H1 (cell line): ENCODE results near the gene ERI3. TPM values are rescaled to one million over a fixed set of nuclear protein-coding genes. Genes with fewer than 3 reads are reported as not detected.

Source experiments
- CTCF ChIA-PET: fragments of 300-600 bp; sonication (Branson Sonifier 250); formaldehyde crosslinking; loops from one replicate; lab custom pipeline; 2021; ENCODE audit not compliant: partially characterized antibody; lab: Charles Lee
- POLR2A ChIA-PET: fragments of 300-600 bp; sonication (Branson Sonifier 250); formaldehyde crosslinking; loops from one replicate; lab custom pipeline; 2021; ENCODE audit warnings: inconsistent platforms; ENCODE audit not compliant: partially characterized antibody; lab: Charles Lee
- DNase-seq, 2 experiments: peaks; one replicate each; pipeline versions ENCODE4 v3.0.0 to v3.0.0-alpha.2; 2010 to 2022; ENCODE audit warnings: low spot score in 2 of 2, low read depth in 1 of 2, mixed read lengths in 1 of 2
- FAIRE-seq: peaks from 2 replicates; lab custom pipeline; 2011; peaks lifted over from hg19 to GRCh38; lab: Jason Lieb, UNC
- H2AFZ ChIP-seq: 2 replicates; pipeline ENCODE4 v1.8.1; 2012; ENCODE audit warnings: low read length, inconsistent platforms
- H2AK5ac ChIP-seq: 2 replicates; pipeline ENCODE4 v1.6.1; 2013; ENCODE audit warnings: low read depth, low read length
- H2BK120ac ChIP-seq: replicated peaks from 2 replicates; pipeline ENCODE3; 2013; ENCODE audit warnings: low read depth, low read length, inconsistent platforms
- H2BK12ac ChIP-seq: 2 replicates; pipeline ENCODE4 v1.6.1; 2013; ENCODE audit warnings: low read depth, low read length
- H2BK15ac ChIP-seq: 2 replicates; pipeline ENCODE4 v1.6.1; 2013; ENCODE audit warnings: low read length
- H2BK20ac ChIP-seq: 2 replicates; pipeline ENCODE4 v1.6.1; 2013; ENCODE audit warnings: low read length
- H2BK5ac ChIP-seq: 2 replicates; pipeline ENCODE4 v1.6.1; 2013; ENCODE audit warnings: low read depth, low read length
- H3K14ac ChIP-seq: 2 replicates; pipeline ENCODE4 v1.6.1; 2013; ENCODE audit warnings: inconsistent platforms; ENCODE audit not compliant: insufficient read length
- H3K18ac ChIP-seq: 2 replicates; pipeline ENCODE4 v1.6.1; 2013; ENCODE audit warnings: low read length; ENCODE audit errors: extremely low read depth
- H3K23ac ChIP-seq: 2 replicates; pipeline ENCODE4 v1.6.1; 2013; ENCODE audit warnings: inconsistent platforms; ENCODE audit not compliant: insufficient read length
- H3K23me2 ChIP-seq: 2 replicates; pipeline ENCODE4 v1.6.1; 2013; ENCODE audit warnings: low read depth, low read length
- H3K27ac ChIP-seq: 2 replicates; pipeline ENCODE4 v1.6.1; 2011; ENCODE audit warnings: low read depth, low read length, inconsistent platforms
- H3K27me3 ChIP-seq, 4 experiments: replicated peaks in 1 of 4; 1 replicate in 1 of 4; 2 replicates in 3 of 4; pipeline versions ENCODE4 v1.6.1 to v1.8.1; 2011 to 2013; ENCODE audit warnings: low read length in 3 of 4, mild to moderate bottlenecking in 3 of 4, inconsistent platforms in 2 of 4, mixed read lengths in 2 of 4, moderate library complexity in 1 of 4; ENCODE audit not compliant: control insufficient read depth in 3 of 4, insufficient read depth in 3 of 4; ENCODE audit errors: extremely low read depth in 1 of 4
- H3K36me3 ChIP-seq, 4 experiments: 2 replicates each; pipeline versions ENCODE4 v1.6.1 to v1.8.1; 2011 to 2013; ENCODE audit warnings: mild to moderate bottlenecking in 4 of 4, low read length in 3 of 4, moderate library complexity in 2 of 4, control low read depth in 1 of 4, inconsistent platforms in 1 of 4; ENCODE audit not compliant: insufficient read depth in 4 of 4, control insufficient read depth in 2 of 4
- H3K4ac ChIP-seq: replicated peaks from 2 replicates; pipeline ENCODE3; 2013; ENCODE audit warnings: low read length, low read depth, mixed read lengths, inconsistent platforms; ENCODE audit not compliant: insufficient read length
- H3K4me1 ChIP-seq, 4 experiments: replicated peaks in 1 of 4; 1 replicate in 1 of 4; 2 replicates in 3 of 4; pipeline versions ENCODE4 v1.6.1 to v1.8.1; 2011 to 2013; ENCODE audit warnings: low read length in 3 of 4, inconsistent platforms in 2 of 4, mixed read lengths in 1 of 4; ENCODE audit not compliant: insufficient read depth in 4 of 4, control insufficient read depth in 3 of 4
- H3K4me2 ChIP-seq, 2 experiments: 2 replicates each; pipeline versions ENCODE4 v1.6.1 to v1.8.1; 2011 to 2013; ENCODE audit warnings: low read depth in 2 of 2, low read length in 2 of 2, control low read depth in 1 of 2, inconsistent platforms in 1 of 2, mild to moderate bottlenecking in 1 of 2; ENCODE audit not compliant: insufficient read depth in 1 of 2
- H3K4me3 ChIP-seq, 4 experiments: fragments of 200-600, 300-600 bp in 1 of 4; sonication (generic), shearing (Covaris generic), sonication (Bioruptor Twin) in 1 of 4; 2 replicates each; pipeline versions ENCODE4 v1.5.1 to v1.8.1; 2011 to 2016; ENCODE audit warnings: low read length in 4 of 4, low read depth in 3 of 4, control low read depth in 2 of 4, inconsistent platforms in 2 of 4, mild to moderate bottlenecking in 2 of 4, mixed read lengths in 1 of 4, moderate library complexity in 1 of 4; ENCODE audit not compliant: insufficient read depth in 2 of 4; ENCODE audit errors: extremely low read depth in 1 of 4
- H3K56ac ChIP-seq: replicated peaks from 2 replicates; pipeline ENCODE3; 2013; ENCODE audit warnings: low read depth, mild to moderate bottlenecking, mixed read lengths, low read length, inconsistent platforms; ENCODE audit not compliant: insufficient read length
- H3K79me1 ChIP-seq: 2 replicates; pipeline ENCODE4 v1.6.1; 2013; ENCODE audit warnings: low read depth, low read length, control low read depth
- H3K79me2 ChIP-seq, 2 experiments: 2 replicates each; pipeline versions ENCODE4 v1.6.1 to v1.8.1; 2012 to 2013; ENCODE audit warnings: low read length in 2 of 2, mild to moderate bottlenecking in 2 of 2, inconsistent platforms in 1 of 2; ENCODE audit not compliant: insufficient read depth in 2 of 2, control insufficient read depth in 1 of 2
- H3K9ac ChIP-seq, 4 experiments: replicated peaks in 1 of 4; 1 replicate in 1 of 4; 2 replicates in 3 of 4; pipeline versions ENCODE4 v1.6.1 to v1.8.1; 2011 to 2013; ENCODE audit warnings: low read depth in 3 of 4, low read length in 3 of 4, control low read depth in 2 of 4, mild to moderate bottlenecking in 2 of 4, moderate library complexity in 2 of 4, inconsistent platforms in 1 of 4; ENCODE audit errors: extremely low read depth in 1 of 4
- H3K9me3 ChIP-seq, 2 experiments: 2 replicates each; pipeline versions ENCODE4 v1.6.1 to v1.8.1; 2012 to 2013; ENCODE audit warnings: mild to moderate bottlenecking in 2 of 2, moderate library complexity in 2 of 2, control low read depth in 1 of 2, inconsistent platforms in 1 of 2, low read depth in 1 of 2, low read length in 1 of 2, mixed read lengths in 1 of 2; ENCODE audit not compliant: insufficient read depth in 2 of 2
- H4K20me1 ChIP-seq, 2 experiments: replicated peaks in 1 of 2; 2 replicates each; pipeline versions ENCODE3 to v1.8.1; 2011 to 2013; ENCODE audit warnings: inconsistent platforms in 2 of 2, low read length in 2 of 2, mild to moderate bottlenecking in 1 of 2; ENCODE audit not compliant: insufficient read depth in 2 of 2, control insufficient read depth in 1 of 2
- H4K5ac ChIP-seq: 2 replicates; pipeline ENCODE4 v1.6.1; 2013; ENCODE audit warnings: low read length, low read depth, mixed read lengths, inconsistent platforms; ENCODE audit not compliant: insufficient read length
- H4K8ac ChIP-seq: 2 replicates; pipeline ENCODE4 v1.8.0; 2013; ENCODE audit warnings: mild to moderate bottlenecking, moderate library complexity, low read length, inconsistent platforms; ENCODE audit not compliant: insufficient read depth; ENCODE audit errors: extremely low read depth
- H4K91ac ChIP-seq: replicated peaks from 2 replicates; pipeline ENCODE3; 2013; ENCODE audit warnings: low read length, mixed read lengths, inconsistent platforms; ENCODE audit not compliant: insufficient read length
- CHD2 ChIP-seq: IDR thresholded peaks from 2 replicates; pipeline ENCODE4 v1.6.1; 2012; ENCODE audit warnings: low read length, improper control_type of control experiment
- EP300 ChIP-seq, 2 experiments: IDR thresholded peaks; 1 replicate in 1 of 2; 2 replicates in 1 of 2; pipeline ENCODE4 v1.6.1; 2011 to 2012; ENCODE audit warnings: low read depth in 2 of 2, low read length in 2 of 2, mild to moderate bottlenecking in 2 of 2, borderline replicate concordance in 1 of 2, inconsistent platforms in 1 of 2, moderate library complexity in 1 of 2
- EZH2 ChIP-seq: fragments of 200-600 bp; sonication (generic); IDR thresholded peaks from 2 replicates; pipeline ENCODE4 v1.7.1; 2012; ENCODE audit warnings: low read depth, mild to moderate bottlenecking, moderate library complexity, low read length, inconsistent platforms; ENCODE audit not compliant: severe bottlenecking
- HDAC2 ChIP-seq, 2 experiments: fragments of 300-600 bp in 1 of 2; sonication (generic) in 1 of 2; IDR thresholded peaks; 2 replicates each; pipeline ENCODE4 v1.6.1; 2011 to 2012; ENCODE audit warnings: low read depth in 2 of 2, low read length in 2 of 2, mild to moderate bottlenecking in 2 of 2, moderate library complexity in 2 of 2, borderline replicate concordance in 1 of 2, inconsistent platforms in 1 of 2
- JUND ChIP-seq: IDR thresholded peaks from 2 replicates; pipeline ENCODE4 v1.6.1; 2011; ENCODE audit warnings: mild to moderate bottlenecking, improper control_type of control experiment, low read length
- KDM4A ChIP-seq: IDR thresholded peaks from one replicate; pipeline ENCODE4 v1.7.1; 2012; ENCODE audit warnings: low read depth, mild to moderate bottlenecking, moderate library complexity, low read length, inconsistent platforms; ENCODE audit not compliant: severe bottlenecking
- PHF8 ChIP-seq: fragments of 200-600 bp; sonication (generic); conservative IDR thresholded peaks from 2 replicates; pipeline ENCODE4 v1.7.1; 2012; ENCODE audit warnings: low read depth, mild to moderate bottlenecking, inconsistent platforms, low read length, moderate library complexity
- POU5F1 ChIP-seq: IDR thresholded peaks from 2 replicates; pipeline ENCODE4 v1.6.1; 2011; ENCODE audit warnings: low read depth, mild to moderate bottlenecking, low read length, moderate library complexity
- RFX5 ChIP-seq: IDR thresholded peaks from 2 replicates; pipeline ENCODE4 v1.6.1; 2011; ENCODE audit warnings: low read depth, low read length, improper control_type of control experiment, borderline replicate concordance
- SRF ChIP-seq: IDR thresholded peaks from 2 replicates; pipeline ENCODE4 v1.6.1; 2011; ENCODE audit warnings: mild to moderate bottlenecking, low read depth, low read length, moderate library complexity
- TAF1 ChIP-seq: IDR thresholded peaks from 2 replicates; pipeline ENCODE4 v1.6.1; 2011; ENCODE audit warnings: mild to moderate bottlenecking, low read depth, low read length
- WGBS, 2 experiments: shearing (Covaris generic) in 1 of 2; methylation state at CpG; one replicate each; pipeline versions ENCODE4 v1.1.6 to v1.1.7; 2013 to 2015; ENCODE audit warnings: low lambda C conversion rate in 2 of 2, mixed read lengths in 2 of 2, inconsistent platforms in 1 of 2, low coverage in 1 of 2, missing lambda C conversion rate in 1 of 2; ENCODE audit not compliant: insufficient replicate concordance in 2 of 2, insufficient coverage in 1 of 2, insufficient read length in 1 of 2; ENCODE audit errors: extremely low coverage in 1 of 2, missing lambda C conversion rate in 1 of 2; 5-methylcytosine and 5-hydroxymethylcytosine counted together
- polyA plus RNA-seq, 7 experiments: library from polyadenylated mRNA; depleted of rRNA in 3 of 7; stranded (reverse) in 5 of 7; unstranded in 2 of 7; fragments of >200 nt in 5 of 7; fragments of 200-250 nt in 2 of 7; gene quantifications; 1 replicate in 5 of 7; 2 replicates in 1 of 7; 4 replicates in 1 of 7; pipeline versions ENCODE4 v1.2.1 to v1.2.3, GENCODE V29; 2011 to 2013; ENCODE audit warnings: missing spikeins in 2 of 7, mixed read lengths in 2 of 7
- total RNA-seq: library from RNA; stranded (reverse); fragmentation: NEBNext Ultra II Directional; extraction: Animal tissue kit (Norgen Biotek cat#: 25700); gene quantifications from 2 replicates; pipeline ENCODE4 v1.2.1, GENCODE V29; 2021

Gene ERI3
- total and polyA plus RNA-seq, 2 of the 8 experiments (the other 6 are each of a cell fraction or from before 2014, with no cell fraction given), result 81.1 to 199 TPM

DNA sequence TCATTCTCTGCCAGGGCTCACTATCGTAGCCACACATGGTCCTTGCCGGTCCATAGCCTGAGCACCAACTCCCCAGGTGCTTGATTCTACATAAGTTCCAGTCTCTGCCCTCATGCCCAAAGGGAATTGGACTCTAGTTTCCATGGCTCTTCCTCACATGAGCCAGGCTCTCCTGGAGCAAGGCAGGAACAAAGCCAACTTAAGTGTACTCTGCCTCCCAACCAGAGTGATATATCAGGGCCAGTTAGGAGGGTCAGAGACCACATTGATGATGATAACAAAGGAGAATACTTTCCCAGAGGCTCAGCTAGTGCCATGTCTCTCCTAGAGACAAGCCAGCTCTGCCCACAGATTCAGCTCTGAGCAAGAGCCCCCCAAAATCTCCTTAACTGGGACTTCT, 70.9 kb downstream of the ERI3 start:
- Histone ChIP-seq H4K5ac (no peak overlapping the region), H3K56ac (no peak overlapping the region), H3K9me3 (no peaks in the 10 kb centered on the region), H3K4ac (no peak overlapping the region), H2BK15ac (no peak overlapping the region), H3K79me1 (peaks cover 3% of the 10 kb centered on the region), H3K27ac (0 out of 2 replicates have a peak overlapping the region, but pooled peaks have one; percentile 3), H2BK20ac (no peak overlapping the region), H2BK5ac (no peak overlapping the region), H3K9ac (no peak overlapping the region), H3K4me2 (no peak overlapping the region), H4K20me1 (peaks cover 3 to 9% of the 10 kb centered on the region in 2 experiments), H3K18ac (no peak overlapping the region), H2AK5ac (no peak overlapping the region), H2AFZ (no peak overlapping the region), H3K23me2 (no peaks in the 10 kb centered on the region), H3K36me3 (peaks cover 2 to 21% (median 10%) of the 10 kb centered on the region in 4 experiments; a peak in 5 of 8 replicates), H3K27me3 (no peaks in the 10 kb centered on the region), H3K4me1 (no peaks in the 10 kb centered on the region), H3K79me2 (no peaks in the 10 kb centered on the region), H2BK120ac (no peak overlapping the region), H3K14ac (no peak overlapping the region), H2BK12ac (no peak overlapping the region), H3K23ac (no peak overlapping the region), H4K8ac (no peak overlapping the region), H4K91ac (no peak overlapping the region), H3K4me3 (no peak overlapping the region)
- FAIRE-seq (no peak), DNase-seq (no peak)
- ChIA-PET CTCF (interaction anchor here (0.7 to 8.6 kb wide), 6 partner anchors 10 to 67 kb away, joined by 3 to 60 read pairs (median 4); no protein-coding TSS in a partner anchor), POLR2A (no interaction called here)
- WGBS, 2 experiments, result 88% methylated on average over 2 of the region's 2 CpGs; no CpG with 5 or more reads in 1 of the 2 experiments
- TF ChIP-seq POU5F1, result no peak
- TF ChIP-seq JUND, result no peak
- no peak for TF ChIP-seq KDM4A
- no peak for TF ChIP-seq CHD2
- no peak for TF ChIP-seq RFX5
- no peak for TF ChIP-seq EP300 (IDR thresholded peaks at IDR 0.05; ENCODE audit: borderline replicate concordance in 1 of 2, low read depth in 2 of 2, low read length in 2 of 2)
- no peak for TF ChIP-seq PHF8
- TF ChIP-seq HDAC2 (IDR thresholded peaks at IDR 0.05; ENCODE audit: borderline replicate concordance in 1 of 2, low read depth in 2 of 2, low read length in 2 of 2), result no peak
- no peak for TF ChIP-seq SRF
- TF ChIP-seq TAF1, result no peak
- TF ChIP-seq EZH2, result no peak
